SU-DHL-6 (cell line): ENCODE results near the gene WDR93.

Experiments used
- H2AFZ ChIP-seq: fragments of 200-600 bp; sonication (generic); 2 replicates; pipeline ENCODE4 v1.6.1; 2014; ENCODE audit warnings: low read depth, mild to moderate bottlenecking, moderate library complexity, mixed read lengths, antibody characterized with exemption, low read length; ENCODE audit not compliant: severe bottlenecking
- H3F3A ChIP-seq: fragments of 200-600 bp; shearing (Covaris generic); 2 replicates; pipeline ENCODE4 v1.6.0; 2016; ENCODE audit warnings: antibody characterized with exemption, mild to moderate bottlenecking; ENCODE audit not compliant: insufficient read depth
- H3K27ac ChIP-seq: fragments of 200-600 bp; sonication (generic); 2 replicates; pipeline ENCODE4 v1.5.1; 2016; ENCODE audit warnings: low read depth, mild to moderate bottlenecking, low read length, moderate library complexity, mixed read lengths
- H3K27me3 ChIP-seq: fragments of 200-600 bp; sonication (generic), shearing (Covaris generic); 2 replicates; pipeline ENCODE4 v1.6.0; 2014; ENCODE audit warnings: mild to moderate bottlenecking, low read length
- H3K36me3 ChIP-seq: fragments of 200-600 bp; sonication (generic); 2 replicates; pipeline ENCODE4 v1.6.1; 2014; ENCODE audit warnings: mild to moderate bottlenecking, low read length, mixed read lengths
- H3K4me2 ChIP-seq: fragments of 300-600, 200-600 bp; shearing (Covaris generic), sonication (generic); 2 replicates; pipeline ENCODE4 v1.6.0; 2014; ENCODE audit warnings: low read length, low read depth, mild to moderate bottlenecking; ENCODE audit not compliant: poor library complexity, severe bottlenecking
- H3K4me3 ChIP-seq: fragments of 200-600 bp; sonication (generic); 2 replicates; pipeline ENCODE4 v1.5.1; 2014; ENCODE audit warnings: antibody characterized with exemption, low read length, mild to moderate bottlenecking, mixed read lengths; ENCODE audit not compliant: insufficient read depth, poor library complexity, severe bottlenecking
- H3K79me2 ChIP-seq: fragments of 200-600 bp; sonication (generic); 2 replicates; pipeline ENCODE4 v1.6.1; 2014; ENCODE audit warnings: mild to moderate bottlenecking, low read length, moderate library complexity; ENCODE audit not compliant: insufficient read depth
- H3K9ac ChIP-seq: fragments of 200-600 bp; sonication (generic); 2 replicates; pipeline ENCODE4 v1.7.0; 2014; ENCODE audit warnings: mild to moderate bottlenecking, low read length
- H3K9me2 ChIP-seq: fragments of 200-600 bp; sonication (generic); replicated peaks from 2 replicates; pipeline ENCODE4 v1.6.1; 2014; ENCODE audit warnings: low read length; ENCODE audit not compliant: insufficient read depth
- H3K9me3 ChIP-seq: fragments of 200-600 bp; sonication (generic); 2 replicates; pipeline ENCODE4 v1.6.1; 2014; ENCODE audit warnings: low read length, mixed read lengths; ENCODE audit not compliant: insufficient read depth
- H4K20me1 ChIP-seq: fragments of 200-600 bp; sonication (generic); 2 replicates; pipeline ENCODE4 v1.6.1; 2014; ENCODE audit warnings: low read depth, mild to moderate bottlenecking, antibody characterized with exemption, low read length, moderate library complexity, mixed read lengths
- CTCF ChIP-seq: fragments of 200-600 bp; sonication (generic); IDR thresholded peaks from one replicate; pipeline ENCODE4 v1.5.1; 2017; ENCODE audit warnings: antibody characterized with exemption, mild to moderate bottlenecking, low read length, moderate library complexity; ENCODE audit not compliant: insufficient read depth, poor library complexity, severe bottlenecking
- EZH2phosphoT487 ChIP-seq: fragments of 200-600 bp; sonication (generic), shearing (Covaris generic); conservative IDR thresholded peaks from 2 replicates; pipeline ENCODE4 v1.6.1; 2018; ENCODE audit warnings: mild to moderate bottlenecking, antibody characterized with exemption, low read length, moderate library complexity, mixed read lengths

Gene WDR93

GRCh38 chr15:89765694-89766093, 75.1 kb downstream of the WDR93 start:
- Histone ChIP-seq H3K27ac (no peak overlapping the region), H3K36me3 (no peaks in the 10 kb centered on the region), H3K9ac (no peak overlapping the region), H3K9me3 (no peaks in the 10 kb centered on the region), H3K9me2 (no peaks in the 10 kb centered on the region), H3K79me2 (no peaks in the 10 kb centered on the region), H2AFZ (no peak overlapping the region), H3F3A (no peaks in the 10 kb centered on the region), H4K20me1 (no peaks in the 10 kb centered on the region), H3K27me3 (no peaks in the 10 kb centered on the region), H3K4me3 (no peak overlapping the region), H3K4me2 (no peak overlapping the region)
- TF ChIP-seq EZH2phosphoT487 = no peak
- TF ChIP-seq CTCF = no peak

- H3K36me3 ChIP-seq = no peaks in the 10 kb centered on the region
- no peak overlapping the region for H3K9ac ChIP-seq
- no peak overlapping the region for H2AFZ ChIP-seq
- H3F3A ChIP-seq = no peaks in the 10 kb centered on the region
- H3K9me2 ChIP-seq = no peaks in the 10 kb centered on the region
- no peaks in the 10 kb centered on the region for H3K27me3 ChIP-seq
- H3K9me3 ChIP-seq = no peaks in the 10 kb centered on the region
- no peak overlapping the region for H3K4me3 ChIP-seq
- H3K27ac ChIP-seq = no peak overlapping the region
- TF ChIP-seq CTCF (no peak), EZH2phosphoT487 (no peak)
- H4K20me1 ChIP-seq = no peaks in the 10 kb centered on the region
- no peaks in the 10 kb centered on the region for H3K79me2 ChIP-seq
- no peak overlapping the region for H3K4me2 ChIP-seq
These were observed 76.0 kb downstream of the WDR93 start for GRCh38 chr15:89766357-89767311.

GRCh38 chr15:89767411-89767915, 76.9 kb downstream of the WDR93 start:
- no peak overlapping the region for H3K9ac ChIP-seq
- H3K9me2 ChIP-seq = no peaks in the 10 kb centered on the region
- no peak for TF ChIP-seq EZH2phosphoT487
- TF ChIP-seq CTCF = no peak
- no peaks in the 10 kb centered on the region for H3K36me3 ChIP-seq
- no peaks in the 10 kb centered on the region for H3K9me3 ChIP-seq
- H3K27me3 ChIP-seq = no peaks in the 10 kb centered on the region
- H4K20me1 ChIP-seq = no peaks in the 10 kb centered on the region
- H3K4me2 ChIP-seq = no peak overlapping the region
- no peak overlapping the region for H3K27ac ChIP-seq
- no peaks in the 10 kb centered on the region for H3F3A ChIP-seq
- no peak overlapping the region for H2AFZ ChIP-seq
- no peak overlapping the region for H3K4me3 ChIP-seq
- no peaks in the 10 kb centered on the region for H3K79me2 ChIP-seq
